GM19351 (cell line): ENCODE results near the gene SESN1.
A peak's percentile ranks its signal among the peaks of the same experiment; 100 is the strongest.

Experiments used
- ATAC-seq: cut with Tn5 transposase; IDR thresholded peaks from one replicate; pipeline ENCODE4 v1.9.1; 2021; ENCODE audit warnings: mild to moderate bottlenecking, moderate library complexity; ENCODE audit not compliant: unreplicated experiment

Gene SESN1

GRCh38 chr6:109031416-109031815, 63.2 kb downstream of the SESN1 start:
- ATAC-seq = no peak

GRCh38 chr6:109029313-109029712, 65.3 kb downstream of the SESN1 start:
- ATAC-seq = no peak

GRCh38 chr6:109028439-109028838, 66.2 kb downstream of the SESN1 start:
- no peak for ATAC-seq

- no peak for ATAC-seq
Measured at GRCh38 chr6:109027964-109028363, 66.7 kb downstream of the SESN1 start.

- ATAC-seq = no peak
Measured at GRCh38 chr6:109025639-109026038, 69.0 kb downstream of the SESN1 start.

GRCh38 chr6:109024784-109025183, 69.9 kb downstream of the SESN1 start:
- ATAC-seq = no peak

GRCh38 chr6:109024368-109024767, 70.3 kb downstream of the SESN1 start:
- ATAC-seq = no peak

GRCh38 chr6:109023356-109023925, 71.2 kb downstream of the SESN1 start:
- ATAC-seq = no peak

GRCh38 chr6:109021870-109022269, 72.8 kb downstream of the SESN1 start:
- ATAC-seq = no peak

- no peak for ATAC-seq
Measured at GRCh38 chr6:109019911-109020310, 74.7 kb downstream of the SESN1 start.

- ATAC-seq = no peak
Measured at GRCh38 chr6:109015176-109015575, 79.5 kb downstream of the SESN1 start.

- no peak for ATAC-seq
Measured at GRCh38 chr6:109014606-109015005, 80.0 kb downstream of the SESN1 start.

GRCh38 chr6:109013656-109014305, 80.9 kb downstream of the SESN1 start:
- ATAC-seq = no peak

- no peak for ATAC-seq
Measured at GRCh38 chr6:109010705-109011102, 83.9 kb downstream of the SESN1 start.

- ATAC-seq = no peak
Measured at GRCh38 chr6:109009962-109010704, 84.5 kb downstream of the SESN1 start.

GRCh38 chr6:109009236-109009961, 85.2 kb downstream of the SESN1 start:
- ATAC-seq = peak; percentile 94

- peak; percentile 8 for ATAC-seq
Measured at GRCh38 chr6:109008537-109009235, 86.0 kb downstream of the SESN1 start.

GRCh38 chr6:109008054-109008453, 86.6 kb downstream of the SESN1 start:
- ATAC-seq = peak; percentile 39

- no peak for ATAC-seq
Measured at GRCh38 chr6:109007521-109007920, 87.1 kb downstream of the SESN1 start.

- ATAC-seq = no peak
Measured at GRCh38 chr6:109006818-109007217, 87.8 kb downstream of the SESN1 start.

- ATAC-seq = no peak
Measured at GRCh38 chr6:109002882-109003281, 91.8 kb downstream of the SESN1 start.
